Testis (tissue), 3 donors: ENCODE measurements around the gene GRK7. TPM values are rescaled to one million over a fixed set of nuclear protein-coding genes. Genes with fewer than 3 reads are reported as not detected.
"Not testable (repeated sequence)": the region's sequence is repeated elsewhere in the genome, so short reads cannot be mapped to it uniquely, and the experiment has no call there.

Experiments
- DNase-seq: peaks from one replicate; pipeline ENCODE4 v3.0.0-alpha.2; 2019
- H3K27ac ChIP-seq, 2 donors: fragments of 200-600 bp; sonication (generic); one replicate each; pipeline ENCODE4 v1.5.1; 2019
- H3K27me3 ChIP-seq: fragments of 200-600 bp; sonication (generic); one replicate; pipeline ENCODE4 v1.5.1; 2019
- H3K36me3 ChIP-seq: fragments of 200-600 bp; sonication (generic); one replicate; pipeline ENCODE4 v1.5.1; 2017; ENCODE audit warnings: low read depth; ENCODE audit errors: missing control alignments
- H3K4me1 ChIP-seq: fragments of 200-600 bp; sonication (generic); one replicate; pipeline ENCODE4 v1.5.1; 2019
- H3K4me3 ChIP-seq, 2 donors: fragments of 200-600 bp; sonication (generic); one replicate each; pipeline ENCODE4 v1.5.1; 2017 to 2019
- H3K9me3 ChIP-seq: fragments of 200-600 bp; sonication (generic); one replicate; pipeline ENCODE4 v1.5.1; 2017
- CTCF ChIP-seq, 3 experiments: fragments of 450-650 bp in 2 of 3; fragments of 200-600 bp in 1 of 3; sonication (generic) in 1 of 3; IDR thresholded peaks; one replicate each; pipeline ENCODE4 v1.5.1; 2016 to 2019; ENCODE audit warnings: antibody characterized with exemption in 3 of 3, mild to moderate bottlenecking in 2 of 3, moderate library complexity in 1 of 3
- POLR2A ChIP-seq: fragments of 450-650 bp; IDR thresholded peaks from one replicate; pipeline ENCODE4 v1.6.1; 2017; ENCODE audit warnings: antibody characterized with exemption, mild to moderate bottlenecking, moderate library complexity
- WGBS, 2 donors: methylation state at CpG; one replicate each; pipeline ENCODE4 v1.1.5; 2018; 5-methylcytosine and 5-hydroxymethylcytosine counted together
- intact Hi-C: fragments of 100-400 bp; cut with DNase I; formaldehyde crosslinking; loops from one replicate; pipeline ENCODE4 v1.15.1; 2023; ENCODE audit warnings: low total_unique reads
- polyA plus RNA-seq: library from polyadenylated mRNA; stranded (reverse); fragments of 350-450 nt; fragmentation: Illumina TruSeq; extraction: RNeasy Lipid Tissue Mini Kit (QIAGEN cat#74804); gene quantifications from one replicate; pipeline ENCODE4 v1.2.3, GENCODE V29; 2014; ENCODE audit warnings: low read depth, low replicate concordance; ENCODE audit not compliant: insufficient read depth
- total RNA-seq, 2 donors: library from RNA; depleted of rRNA; stranded (reverse); fragments of >200 nt; gene quantifications; one replicate each; pipeline ENCODE4 v1.2.3, GENCODE V29; 2016

The GRK7 gene
- total and polyA plus RNA-seq, 3 donors from 2014 or later = 0.12 to 0.31 TPM; not detected in 1

GRCh38 chr3:141743305-141743704 lies 19.9 kb upstream of the GRK7 start:
- Histone ChIP-seq H3K36me3 (no peaks in the 10 kb centered on the region), H3K4me3 (no peak overlapping the region), H3K9me3 (no peaks in the 10 kb centered on the region), H3K27ac (no peak overlapping the region), H3K4me1 (peaks cover 21% of the 10 kb centered on the region), H3K27me3 (no peaks in the 10 kb centered on the region)
- DNase-seq = no peak
- TF ChIP-seq POLR2A (no peak), CTCF (IDR thresholded peaks at IDR 0.05) (no peak)
- intact Hi-C loops = no loop called here
- WGBS, 2 donors = 73 to 76% methylated on average over 1 of the region's 1 CpG

DNA sequence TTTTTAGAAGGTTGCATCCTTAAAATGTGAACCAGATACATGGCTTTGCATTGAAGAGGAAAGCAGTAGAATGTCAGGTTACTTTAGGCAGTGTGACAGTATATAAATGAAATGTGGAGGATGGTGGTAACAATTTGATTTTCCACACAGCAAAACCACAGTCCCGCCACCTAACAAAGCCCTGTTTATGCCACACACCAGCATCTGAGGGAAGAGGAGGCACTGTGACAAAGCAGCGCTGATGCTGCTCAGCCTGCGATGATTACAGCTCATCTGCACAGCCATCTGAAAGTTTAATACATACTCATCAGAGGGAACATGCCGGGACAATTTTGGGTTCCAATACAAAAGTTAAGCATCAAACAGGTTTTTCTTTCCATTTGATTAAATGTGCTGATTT lies 16.2 kb upstream of the GRK7 start:
- WGBS, 2 donors = 90 to 93% methylated on average over 4 of the region's 4 CpGs
- TF ChIP-seq POLR2A (no peak), CTCF (IDR thresholded peaks at IDR 0.05) (no peak)
- H3K36me3 ChIP-seq = no peaks in the 10 kb centered on the region
- H3K4me1 ChIP-seq = no peaks in the 10 kb centered on the region
- H3K27ac ChIP-seq = no peak overlapping the region
- H3K9me3 ChIP-seq = no peaks in the 10 kb centered on the region
- intact Hi-C loops = no loop called here
- no peaks in the 10 kb centered on the region for H3K27me3 ChIP-seq
- no peak overlapping the region for H3K4me3 ChIP-seq
- DNase-seq = no peak

GRCh38 chr3:141753399-141753798 lies 9.8 kb upstream of the GRK7 start:
- TF ChIP-seq CTCF (IDR thresholded peaks at IDR 0.05) = no peak
- TF ChIP-seq POLR2A = no peak
- Histone ChIP-seq H3K27me3 (no peaks in the 10 kb centered on the region), H3K4me1 (no peaks in the 10 kb centered on the region), H3K9me3 (no peaks in the 10 kb centered on the region), H3K4me3 (no peak overlapping the region), H3K36me3 (no peaks in the 10 kb centered on the region), H3K27ac (no peak overlapping the region)
- DNase-seq = no peak
- intact Hi-C loops = no loop called here
- 86 to 90% methylated on average over 3 of the region's 3 CpGs for WGBS, 2 donors

- Histone ChIP-seq H3K4me3 (no peak overlapping the region), H3K4me1 (no peaks in the 10 kb centered on the region), H3K27me3 (no peaks in the 10 kb centered on the region), H3K9me3 (no peaks in the 10 kb centered on the region), H3K36me3 (no peaks in the 10 kb centered on the region), H3K27ac (no peak overlapping the region)
- WGBS, 2 donors = 69 to 81% methylated on average over 1 of the region's 1 CpG
- TF ChIP-seq POLR2A = no peak
- TF ChIP-seq CTCF (IDR thresholded peaks at IDR 0.05) = no peak
- DNase-seq = no peak
- intact Hi-C loops = no loop called here
These were observed 9.2 kb upstream of the GRK7 start for GRCh38 chr3:141754032-141754431.

DNA sequence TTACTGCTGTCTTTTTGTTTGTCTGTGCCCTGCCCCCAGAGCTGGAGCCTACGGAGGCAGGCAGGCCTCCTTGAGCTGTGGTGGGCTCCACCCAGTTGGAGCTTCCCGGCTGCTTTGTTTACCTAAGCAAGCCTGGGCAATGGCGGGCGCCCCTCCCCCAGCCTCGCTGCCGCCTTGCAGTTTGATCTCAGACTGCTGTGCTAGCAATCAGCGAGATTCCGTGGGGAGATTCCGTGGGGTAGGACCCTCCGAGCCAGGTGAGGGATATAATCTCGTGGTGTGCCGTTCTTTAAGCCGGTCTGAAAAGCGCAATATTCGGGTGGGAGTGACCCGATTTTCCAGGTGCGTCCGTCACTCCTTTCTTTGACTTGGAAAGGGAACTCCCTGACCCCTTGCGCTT lies 656 bp upstream of the GRK7 start:
- H3K27me3 ChIP-seq, H3K27ac ChIP-seq, intact Hi-C loops, H3K36me3 ChIP-seq, H3K9me3 ChIP-seq, H3K4me1 ChIP-seq, DNase-seq, H3K4me3 ChIP-seq: not testable (repeated sequence)
- WGBS, 2 donors = 82 to 95% methylated on average over 4 to 17 of the region's 19 CpGs
